ENCODE results near the gene SGPP1.

DNA sequence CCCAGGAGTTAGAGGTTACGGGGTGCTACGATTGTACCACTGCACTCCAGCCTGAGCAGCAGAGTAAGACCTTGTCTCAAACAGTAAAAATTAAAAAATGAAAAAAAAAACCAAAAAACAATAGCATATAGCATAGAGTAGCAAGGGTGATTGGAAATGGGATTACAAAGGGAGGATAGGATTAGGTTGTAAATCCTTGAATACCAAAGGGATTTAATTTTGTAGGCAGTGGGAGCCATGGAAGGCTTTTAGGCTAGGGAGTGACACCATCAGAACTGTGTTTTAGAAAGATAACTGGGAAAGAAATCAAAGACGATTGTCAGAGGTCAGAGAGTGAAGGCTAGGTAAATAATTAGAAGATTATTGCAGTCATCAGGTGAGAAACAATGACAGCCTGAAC lies 2.8 kb upstream of the SGPP1 start:
- TF ChIP-seq EZH2 (IDR thresholded peaks at IDR 0.05; ENCODE audit: low read length, unreplicated experiment) = no peak
- TF ChIP-seq, protein P1, sequence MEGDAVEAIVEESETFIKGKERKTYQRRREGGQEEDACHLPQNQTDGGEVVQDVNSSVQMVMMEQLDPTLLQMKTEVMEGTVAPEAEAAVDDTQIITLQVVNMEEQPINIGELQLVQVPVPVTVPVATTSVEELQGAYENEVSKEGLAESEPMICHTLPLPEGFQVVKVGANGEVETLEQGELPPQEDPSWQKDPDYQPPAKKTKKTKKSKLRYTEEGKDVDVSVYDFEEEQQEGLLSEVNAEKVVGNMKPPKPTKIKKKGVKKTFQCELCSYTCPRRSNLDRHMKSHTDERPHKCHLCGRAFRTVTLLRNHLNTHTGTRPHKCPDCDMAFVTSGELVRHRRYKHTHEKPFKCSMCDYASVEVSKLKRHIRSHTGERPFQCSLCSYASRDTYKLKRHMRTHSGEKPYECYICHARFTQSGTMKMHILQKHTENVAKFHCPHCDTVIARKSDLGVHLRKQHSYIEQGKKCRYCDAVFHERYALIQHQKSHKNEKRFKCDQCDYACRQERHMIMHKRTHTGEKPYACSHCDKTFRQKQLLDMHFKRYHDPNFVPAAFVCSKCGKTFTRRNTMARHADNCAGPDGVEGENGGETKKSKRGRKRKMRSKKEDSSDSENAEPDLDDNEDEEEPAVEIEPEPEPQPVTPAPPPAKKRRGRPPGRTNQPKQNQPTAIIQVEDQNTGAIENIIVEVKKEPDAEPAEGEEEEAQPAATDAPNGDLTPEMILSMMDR (conservative IDR thresholded peaks at IDR 0.05; ENCODE audit: low read depth, low read length) = no peak
- TF ChIP-seq EZH2phosphoT487 (IDR thresholded peaks at IDR 0.05; ENCODE audit: borderline replicate concordance, low read length) = no peak
